SW 1271 (cell line): ENCODE measurements around the gene MBLAC1.
A peak's percentile ranks its signal among the peaks of the same experiment; 100 is the strongest.

ENCODE experiments used
- DNase-seq, 2 experiments: peaks; one replicate each; lab custom pipeline; 2025; lab: John Stamatoyannopoulos, UW

MBLAC1 gene

GRCh38 chr7:100171087-100171681 is 44.4 kb downstream of the MBLAC1 start:
- DNase-seq = no peak

GRCh38 chr7:100171840-100172239 is 45.1 kb downstream of the MBLAC1 start:
- DNase-seq = no peak

GRCh38 chr7:100173806-100174495 is 47.2 kb downstream of the MBLAC1 start:
- no peak for DNase-seq

- no peak for DNase-seq
Measured at GRCh38 chr7:100174582-100174981, 47.8 kb downstream of the MBLAC1 start.

GRCh38 chr7:100175296-100175935 is 48.6 kb downstream of the MBLAC1 start:
- no peak for DNase-seq

- DNase-seq = no peak
Measured at GRCh38 chr7:100176096-100177044, 49.6 kb downstream of the MBLAC1 start.

GRCh38 chr7:100177045-100178001 is 50.6 kb downstream of the MBLAC1 start, which contains the start of the genes GPC2 and STAG3:
GPC2 (minus strand) TSS chr7:100177381; CDS start chr7:100177199, 182 bp downstream.
STAG3 (plus strand) TSS chr7:100177918; CDS start chr7:100180557, 2,639 bp downstream.
- peak; percentile 97 to 98 for DNase-seq
